CD8-positive, alpha-beta memory T cell (primary cell): ENCODE data around the gene SLC9C2. TPM values are rescaled to one million over a fixed set of nuclear protein-coding genes. Genes with fewer than 3 reads are reported as not detected.
"Not testable (repeated sequence)": the region's sequence is repeated elsewhere in the genome, so short reads cannot be mapped to it uniquely, and the experiment has no call there.

Source experiments
- CTCF ChIA-PET: fragments of 350-600 bp; sonication (Branson Sonifier 250); formaldehyde crosslinking; loops from one replicate; lab custom pipeline; 2021; ENCODE audit warnings: antibody characterized with exemption; lab: Charles Lee
- POLR2A ChIA-PET: fragments of 350-600 bp; sonication (Branson Sonifier 250); formaldehyde crosslinking; loops from one replicate; lab custom pipeline; 2021; ENCODE audit warnings: antibody characterized with exemption; lab: Charles Lee
- DNase-seq, 5 donors: peaks; one replicate each; pipeline versions ENCODE4 v3.0.0 to v3.0.0-alpha.2; 2020 to 2022; ENCODE audit warnings: mixed read lengths in 1 of 5
- H3K27ac ChIP-seq: one replicate; pipeline ENCODE4 v1.7.0; 2013; ENCODE audit warnings: low read depth, mild to moderate bottlenecking, low read length, moderate library complexity
- H3K27me3 ChIP-seq: 2 replicates; pipeline ENCODE4 v1.7.0; 2013; ENCODE audit warnings: low read length, mild to moderate bottlenecking; ENCODE audit not compliant: insufficient read depth, poor library complexity, severe bottlenecking
- H3K36me3 ChIP-seq: 2 replicates; pipeline ENCODE4 v1.7.0; 2013; ENCODE audit warnings: mild to moderate bottlenecking, low read length, moderate library complexity; ENCODE audit not compliant: insufficient read depth
- H3K4me1 ChIP-seq: 2 replicates; pipeline ENCODE4 v1.7.0; 2013; ENCODE audit warnings: mild to moderate bottlenecking, low read length, moderate library complexity; ENCODE audit not compliant: insufficient read depth
- H3K4me3 ChIP-seq: 2 replicates; pipeline ENCODE4 v1.7.0; 2013; ENCODE audit warnings: mild to moderate bottlenecking, low read length
- H3K9me3 ChIP-seq: 2 replicates; pipeline ENCODE4 v1.7.0; 2013; ENCODE audit warnings: mild to moderate bottlenecking, low read length
- H3K27ac Mint-ChIP-seq, 8 donors: one replicate each; pipeline ENCODE4 v1.8.0; 2020 to 2021; ENCODE audit warnings: mixed read lengths in 8 of 8, mild to moderate bottlenecking in 6 of 8, inconsistent platforms in 3 of 8, moderate library complexity in 3 of 8
- H3K27me3 Mint-ChIP-seq, 2 donors: one replicate each; pipeline ENCODE4 v1.8.0; 2020 to 2021; ENCODE audit warnings: mixed read lengths in 2 of 2, mild to moderate bottlenecking in 1 of 2, moderate library complexity in 1 of 2
- H3K36me3 Mint-ChIP-seq, 3 donors: one replicate each; pipeline ENCODE4 v1.8.0; 2020 to 2021; ENCODE audit warnings: mixed read lengths in 3 of 3, inconsistent platforms in 1 of 3, mild to moderate bottlenecking in 1 of 3
- H3K4me1 Mint-ChIP-seq, 3 donors: one replicate each; pipeline ENCODE4 v1.8.0; 2020 to 2021; ENCODE audit warnings: mixed read lengths in 3 of 3, inconsistent platforms in 1 of 3, mild to moderate bottlenecking in 1 of 3
- H3K4me3 Mint-ChIP-seq, 7 donors: one replicate each; pipeline ENCODE4 v1.8.0; 2020 to 2021; ENCODE audit warnings: mixed read lengths in 7 of 7, mild to moderate bottlenecking in 6 of 7, moderate library complexity in 4 of 7, inconsistent platforms in 2 of 7
- H3K9me3 Mint-ChIP-seq, 5 donors: one replicate each; pipeline ENCODE4 v1.8.0; 2020 to 2022; ENCODE audit warnings: mixed read lengths in 5 of 5, mild to moderate bottlenecking in 3 of 5, moderate library complexity in 2 of 5, inconsistent platforms in 1 of 5
- polyA plus RNA-seq: library from polyadenylated mRNA; unstranded; fragments of 300-500 nt; fragmentation: Illumina TruSeq; gene quantifications from one replicate; pipeline ENCODE4 v1.2.3, GENCODE V29; 2021
- total RNA-seq, 2 experiments: library from RNA; stranded (reverse); gene quantifications; one replicate each; pipeline ENCODE4 v1.2.3, GENCODE V29; 2021

The SLC9C2 gene
- total and polyA plus RNA-seq, 3 experiments from 2014 or later = not detected

DNA sequence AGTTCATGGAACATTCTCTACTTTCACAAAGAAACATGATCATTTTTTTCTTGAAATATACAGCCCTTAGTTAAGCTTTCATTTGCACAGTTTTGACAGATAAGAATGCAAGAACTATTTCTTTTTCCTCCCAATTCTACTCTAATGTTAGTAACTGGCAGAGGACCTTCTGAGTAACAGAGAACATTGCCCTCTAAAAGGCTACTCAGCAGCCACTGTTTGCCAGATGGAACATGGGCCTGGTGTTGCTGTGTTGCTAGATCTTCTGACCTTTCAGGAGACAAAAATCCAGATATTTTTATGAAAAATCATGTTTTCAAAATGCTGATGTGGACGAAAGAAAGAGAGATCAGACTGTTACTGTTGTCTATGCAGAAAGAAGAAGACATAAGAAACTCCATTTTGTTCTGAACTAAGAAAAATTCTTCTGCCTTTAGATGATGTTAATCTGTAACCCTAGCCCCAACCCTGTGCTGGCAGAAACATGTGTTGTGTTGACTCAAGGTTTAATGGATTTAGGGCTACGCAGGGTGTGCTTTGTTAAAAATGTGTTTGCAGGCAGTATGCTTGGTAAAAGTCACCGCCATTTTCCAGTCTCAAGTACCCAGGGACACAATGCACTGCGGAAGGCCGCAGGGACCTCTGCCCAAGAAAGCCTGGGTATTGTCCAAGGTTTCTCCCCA is 128.6 kb downstream of the SLC9C2 start:
- Mint-ChIP-seq H3K27ac (peak overlapping the region in 6 of 8 donors; percentile 15 to 63 (median 51)), H3K4me1 (peaks cover 49 to 66% (median 62%) of the 10 kb centered on the region in 3 donors), H3K4me3 (peak overlapping the region in 6 of 7 donors; percentile 45 to 95 (median 62)), H3K27me3 (no peaks in the 10 kb centered on the region), H3K9me3 (peaks cover 7 to 21% (median 15%) of the 10 kb centered on the region in 5 donors), H3K36me3 (peaks cover 17 to 45% (median 29%) of the 10 kb centered on the region in 3 donors)
- Histone ChIP-seq H3K4me1 (peaks cover 33% of the 10 kb centered on the region), H3K9me3 (peaks cover 5% of the 10 kb centered on the region), H3K27me3 (no peaks in the 10 kb centered on the region), H3K4me3 (no peak overlapping the region), H3K27ac (no peak overlapping the region), H3K36me3 (peaks cover 5% of the 10 kb centered on the region)
- DNase-seq = no peak
- ChIA-PET POLR2A (no interaction called here), CTCF (no interaction called here)

DNA sequence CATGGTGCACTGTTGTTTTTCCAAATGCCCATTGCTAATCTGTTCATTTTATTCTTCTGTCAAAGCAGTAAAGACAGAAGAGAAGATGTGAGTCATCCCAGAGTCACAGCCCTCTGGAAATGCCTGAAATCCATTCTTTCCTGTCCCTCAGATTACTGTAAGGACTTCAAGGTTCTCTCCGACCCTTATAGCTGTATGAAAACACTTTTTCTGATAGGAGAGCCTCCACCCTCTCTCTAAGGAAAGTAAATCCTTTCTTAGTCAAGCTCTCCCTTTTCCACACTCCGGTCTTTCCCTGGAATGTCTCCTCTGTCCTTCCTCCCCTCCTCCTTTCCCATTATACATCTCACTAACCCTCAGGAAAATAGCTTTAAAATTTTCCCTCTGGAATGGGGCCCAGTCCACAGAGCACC is 129.3 kb downstream of the SLC9C2 start:
- H3K36me3 ChIP-seq = peaks cover 5% of the 10 kb centered on the region
- H3K36me3 Mint-ChIP-seq = peaks cover 23 to 51% (median 35%) of the 10 kb centered on the region in 3 donors
- peaks cover 44 to 60% (median 60%) of the 10 kb centered on the region in 3 donors for H3K4me1 Mint-ChIP-seq
- peak overlapping the region in 3 of 8 donors; percentile 15 to 49 (median 45) for H3K27ac Mint-ChIP-seq
- CTCF ChIA-PET = no interaction called here
- no peak overlapping the region for H3K27ac ChIP-seq
- peaks cover 30% of the 10 kb centered on the region for H3K4me1 ChIP-seq
- no peaks in the 10 kb centered on the region for H3K27me3 ChIP-seq
- peak overlapping the region in 3 of 7 donors; percentile 26 to 90 (median 30) for H3K4me3 Mint-ChIP-seq
- peaks cover 5% of the 10 kb centered on the region for H3K9me3 ChIP-seq
- no peak for DNase-seq
- POLR2A ChIA-PET = no interaction called here
- H3K9me3 Mint-ChIP-seq = peaks cover 7 to 24% (median 20%) of the 10 kb centered on the region in 5 donors
- no peaks in the 10 kb centered on the region for H3K27me3 Mint-ChIP-seq
- H3K4me3 ChIP-seq = no peak overlapping the region

DNA sequence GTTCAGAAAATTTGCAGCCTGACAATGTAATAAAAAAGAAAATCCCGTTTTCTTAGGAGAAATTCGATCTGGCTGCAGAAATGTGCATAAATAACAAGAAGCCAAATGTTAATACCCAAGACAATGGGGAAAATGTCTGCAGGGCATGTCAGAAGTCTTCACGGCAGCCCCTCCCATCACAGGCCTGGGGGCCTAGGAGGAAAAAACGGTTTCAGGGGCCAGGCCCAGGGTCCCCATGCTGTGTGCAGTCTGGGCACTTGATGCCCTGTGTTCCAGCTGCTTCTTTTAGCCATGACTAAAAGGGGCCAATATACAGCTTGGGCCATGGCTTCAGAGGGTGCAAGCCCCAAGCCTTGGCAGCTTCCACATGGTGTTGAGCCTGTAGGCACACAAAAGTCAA is 132.3 kb downstream of the SLC9C2 start:
- no peaks in the 10 kb centered on the region for H3K27me3 Mint-ChIP-seq

DNA sequence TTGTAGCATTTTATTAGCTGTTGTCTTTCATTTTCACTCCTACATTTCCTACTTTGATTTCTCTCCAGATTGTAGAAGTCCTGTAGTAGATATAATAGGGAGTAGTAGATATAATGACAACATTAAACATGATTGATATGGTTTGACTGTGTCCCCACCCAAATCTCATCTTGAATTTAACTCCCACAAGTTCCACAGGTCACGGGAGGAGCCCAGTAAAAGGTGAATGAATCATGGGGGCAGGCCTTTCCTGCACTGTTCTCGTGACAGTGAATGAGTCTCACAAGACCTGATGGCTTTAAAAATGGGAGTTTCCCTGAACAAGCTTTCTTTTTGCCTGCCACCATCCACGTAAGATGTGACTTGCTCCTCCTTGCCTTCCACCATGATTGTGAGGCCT is 133.2 kb downstream of the SLC9C2 start:
- Mint-ChIP-seq H3K4me1 (peaks cover 29 to 63% (median 58%) of the 10 kb centered on the region in 3 donors), H3K9me3 (peaks cover 14 to 27% (median 26%) of the 10 kb centered on the region in 5 donors), H3K4me3 (no peak overlapping the region), H3K27ac (peak overlapping the region in 1 of 8 donors; percentile 23), H3K36me3 (peaks cover 45 to 70% (median 60%) of the 10 kb centered on the region in 3 donors), H3K27me3 (no peaks in the 10 kb centered on the region)
- DNase-seq = no peak
- CTCF ChIA-PET = no interaction called here
- Histone ChIP-seq H3K4me1 (peaks cover 6% of the 10 kb centered on the region), H3K36me3 (peaks cover 5% of the 10 kb centered on the region), H3K27me3 (no peaks in the 10 kb centered on the region), H3K4me3 (no peak overlapping the region), H3K9me3 (peaks cover 5% of the 10 kb centered on the region), H3K27ac (no peak overlapping the region)
- POLR2A ChIA-PET = no interaction called here

More for the DNA sequence above, 132.3 kb downstream of the SLC9C2 start:
- peaks cover 12 to 26% (median 26%) of the 10 kb centered on the region in 5 donors for H3K9me3 Mint-ChIP-seq
- H3K9me3 ChIP-seq = peaks cover 5% of the 10 kb centered on the region
- H3K4me1 Mint-ChIP-seq = peaks cover 29 to 63% (median 58%) of the 10 kb centered on the region in 3 donors
- H3K27ac ChIP-seq = no peak overlapping the region
- H3K27me3 ChIP-seq = no peaks in the 10 kb centered on the region
- POLR2A ChIA-PET = no interaction called here
- H3K36me3 Mint-ChIP-seq = peaks cover 42 to 61% (median 58%) of the 10 kb centered on the region in 3 donors
- CTCF ChIA-PET = no interaction called here
- no peak for DNase-seq
- no peak overlapping the region for H3K27ac Mint-ChIP-seq
- H3K4me1 ChIP-seq = peaks cover 13% of the 10 kb centered on the region
- H3K36me3 ChIP-seq = peaks cover 5% of the 10 kb centered on the region
- no peak overlapping the region for H3K4me3 Mint-ChIP-seq
- H3K4me3 ChIP-seq = no peak overlapping the region

DNA sequence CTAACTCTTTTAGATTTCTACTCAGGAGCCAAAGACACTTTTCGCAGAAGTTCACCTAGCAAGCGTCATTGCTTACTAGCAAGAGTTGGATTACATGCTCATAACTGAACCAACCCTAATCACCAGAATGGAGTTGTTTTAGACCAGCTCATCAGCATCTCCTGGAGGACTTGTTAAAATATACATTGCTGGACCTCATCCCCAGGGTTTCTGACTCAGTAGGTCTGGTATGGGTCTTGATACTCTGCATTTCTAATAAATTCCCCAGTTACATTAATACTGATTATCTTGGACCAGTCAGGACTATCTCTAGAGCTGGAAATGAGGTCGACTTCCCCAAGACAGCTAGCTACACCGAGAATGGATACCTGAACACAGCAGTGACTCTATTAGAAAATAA is 135.4 kb downstream of the SLC9C2 start:
- no peaks in the 10 kb centered on the region for H3K27me3 ChIP-seq
- CTCF ChIA-PET = no interaction called here
- POLR2A ChIA-PET = no interaction called here

DNA sequence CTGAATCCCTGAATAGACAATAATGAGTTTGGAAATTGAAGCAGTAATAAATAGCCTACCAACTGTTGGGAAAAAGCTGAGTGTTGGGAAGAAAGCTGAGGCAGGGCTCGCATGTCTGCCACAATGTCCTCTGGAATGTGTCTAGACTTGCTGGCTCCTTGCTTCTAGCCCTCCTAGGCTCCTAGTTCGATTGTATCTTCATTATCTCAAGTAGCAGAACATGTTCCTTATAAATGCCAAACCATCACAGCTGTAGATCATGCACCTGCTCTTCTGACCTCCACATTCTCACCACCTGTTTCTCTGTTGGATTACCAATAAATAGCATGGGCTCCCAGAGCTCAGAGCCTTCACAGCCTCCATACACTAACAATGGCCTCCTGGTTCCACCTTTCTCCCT is 138.7 kb downstream of the SLC9C2 start:
- H3K4me3 ChIP-seq, POLR2A ChIA-PET, H3K27ac ChIP-seq, H3K9me3 ChIP-seq, CTCF ChIA-PET, H3K27me3 Mint-ChIP-seq, H3K27me3 ChIP-seq, DNase-seq, H3K4me1 ChIP-seq: not testable (repeated sequence)
- H3K36me3 Mint-ChIP-seq = peaks cover 53 to 71% (median 68%) of the 10 kb centered on the region in 3 donors
- H3K36me3 ChIP-seq = peaks cover 12% of the 10 kb centered on the region
- peaks cover 5 to 19% (median 16%) of the 10 kb centered on the region in 5 donors for H3K9me3 Mint-ChIP-seq
- H3K4me1 Mint-ChIP-seq = peaks cover 36 to 76% (median 63%) of the 10 kb centered on the region in 3 donors
- peak overlapping the region in 3 of 8 donors; percentile 22 to 31 (median 25) for H3K27ac Mint-ChIP-seq
- H3K4me3 Mint-ChIP-seq = peak overlapping the region in 1 of 7 donors; percentile 1

More for the DNA sequence above, 135.4 kb downstream of the SLC9C2 start:
- Histone ChIP-seq H3K9me3 (peaks cover 5% of the 10 kb centered on the region), H3K4me1 (no peaks in the 10 kb centered on the region), H3K27ac (no peak overlapping the region), H3K36me3 (peaks cover 5% of the 10 kb centered on the region), H3K4me3 (no peak overlapping the region)
- peaks cover 20 to 36% (median 27%) of the 10 kb centered on the region in 5 donors for H3K9me3 Mint-ChIP-seq
- H3K27me3 Mint-ChIP-seq = no peaks in the 10 kb centered on the region
- H3K4me3 Mint-ChIP-seq = no peak overlapping the region
- H3K36me3 Mint-ChIP-seq = peaks cover 52 to 89% (median 66%) of the 10 kb centered on the region in 3 donors
- H3K27ac Mint-ChIP-seq = peak overlapping the region in 1 of 8 donors; percentile 8
- peaks cover 30 to 67% (median 64%) of the 10 kb centered on the region in 3 donors for H3K4me1 Mint-ChIP-seq
- no peak for DNase-seq

DNA sequence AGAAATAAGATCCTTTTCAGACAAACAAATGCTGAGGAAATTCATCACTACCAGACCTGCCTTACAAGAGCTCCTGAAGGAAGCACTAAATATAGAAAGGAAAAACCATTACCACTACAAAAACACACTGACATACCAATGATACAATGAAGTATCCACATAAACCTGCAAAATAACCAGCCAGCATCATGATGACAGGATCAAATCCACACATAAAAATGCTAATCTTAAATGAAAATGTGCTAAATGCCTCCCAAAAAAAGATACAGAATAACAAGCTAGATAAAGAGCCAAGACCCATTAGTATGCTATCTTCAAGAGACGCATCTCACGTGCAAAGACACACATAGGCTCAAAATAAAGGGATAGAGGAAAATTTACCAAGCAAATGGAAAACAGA is 140.2 kb downstream of the SLC9C2 start:
- H3K4me3 Mint-ChIP-seq, H3K9me3 ChIP-seq, DNase-seq, H3K27me3 ChIP-seq, H3K4me1 ChIP-seq, CTCF ChIA-PET, H3K4me3 ChIP-seq, H3K27me3 Mint-ChIP-seq, POLR2A ChIA-PET, H3K27ac Mint-ChIP-seq, H3K27ac ChIP-seq: not testable (repeated sequence)
- H3K36me3 ChIP-seq = peaks cover 12% of the 10 kb centered on the region
- Mint-ChIP-seq H3K9me3 (peaks cover 0 to 19% (median 9%) of the 10 kb centered on the region in 5 donors), H3K4me1 (peaks cover 36 to 77% (median 71%) of the 10 kb centered on the region in 3 donors), H3K36me3 (peaks cover 51 to 68% (median 61%) of the 10 kb centered on the region in 3 donors)

DNA sequence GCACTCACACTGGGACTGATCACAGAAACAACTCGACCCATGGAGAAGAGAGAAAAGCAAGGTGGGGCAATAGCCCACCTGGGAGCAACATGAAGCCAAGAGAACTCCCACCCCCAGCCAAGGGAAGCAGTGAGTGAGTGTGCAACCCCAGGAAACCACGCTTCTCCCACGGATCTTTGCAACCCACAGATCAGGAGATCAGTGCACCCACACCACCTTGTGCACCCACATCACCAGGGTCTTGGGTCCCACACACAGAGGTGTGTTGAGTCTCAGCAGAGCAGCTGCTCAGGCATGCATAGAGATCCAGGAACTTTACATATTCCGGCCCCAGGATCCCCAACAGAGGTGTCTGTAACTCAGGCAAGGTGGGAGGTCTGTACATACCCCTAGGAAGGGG is 143.0 kb downstream of the SLC9C2 start:
- Mint-ChIP-seq H3K9me3 (peaks cover 0 to 13% (median 6%) of the 10 kb centered on the region in 5 donors), H3K27me3 (no peaks in the 10 kb centered on the region), H3K27ac (peak overlapping the region in 2 of 8 donors; percentile 24 to 67), H3K36me3 (peaks cover 34 to 71% (median 44%) of the 10 kb centered on the region in 3 donors), H3K4me3 (peak overlapping the region in 1 of 7 donors; percentile 42), H3K4me1 (peaks cover 41 to 77% (median 65%) of the 10 kb centered on the region in 3 donors)
- CTCF ChIA-PET = no interaction called here
- DNase-seq = no peak
- H3K36me3 ChIP-seq = peaks cover 12% of the 10 kb centered on the region
- no peak overlapping the region for H3K27ac ChIP-seq
- POLR2A ChIA-PET = no interaction called here
- H3K9me3 ChIP-seq = no peaks in the 10 kb centered on the region
- H3K4me1 ChIP-seq = peaks cover 16% of the 10 kb centered on the region
- no peaks in the 10 kb centered on the region for H3K27me3 ChIP-seq
- no peak overlapping the region for H3K4me3 ChIP-seq
